HEK293 (cell line): ENCODE measurements around the gene ESRRA.

Experiments used
- HOXD13 ChIP-seq: sonication (generic); formaldehyde crosslinking; IDR thresholded peaks from 2 replicates; pipeline ENCODE4 v1.8.0; 2022; ENCODE audit warnings: missing genetic modification reagents, borderline replicate concordance
- REPIN1 ChIP-seq: fragments of 450-650 bp; formaldehyde crosslinking; IDR thresholded peaks from 2 replicates; pipeline ENCODE4 v1.5.1; 2017; ENCODE audit warnings: missing biosample characterization, missing genetic modification characterization, low read depth
- SP3 ChIP-seq: fragments of 450-650 bp; formaldehyde crosslinking; IDR thresholded peaks from 2 replicates; pipeline ENCODE4 v1.5.1; 2016; ENCODE audit warnings: missing biosample characterization, missing genetic modification characterization
- ZBTB21 ChIP-seq: fragments of 450-650 bp; formaldehyde crosslinking; IDR thresholded peaks from 2 replicates; pipeline ENCODE4 v1.5.1; 2017; ENCODE audit warnings: missing biosample characterization, missing genetic modification characterization
- ZNF2 ChIP-seq: fragments of 450-650 bp; formaldehyde crosslinking; IDR thresholded peaks from 2 replicates; pipeline ENCODE4 v1.5.1; 2016; ENCODE audit warnings: missing biosample characterization, missing genetic modification characterization
- ZNF274 ChIP-seq, 2 experiments: fragments of 200-500 bp in 1 of 2; fragments of 450-650 bp in 1 of 2; sonication (Bioruptor generic) in 1 of 2; formaldehyde crosslinking in 1 of 2; IDR thresholded peaks; 2 replicates each; pipeline versions ENCODE4 v1.5.1 to v1.6.1; 2014 to 2016; ENCODE audit warnings: borderline replicate concordance in 1 of 2, inconsistent platforms in 1 of 2, low read length in 1 of 2, missing biosample characterization in 1 of 2, missing genetic modification characterization in 1 of 2
- ZNF792 ChIP-seq: fragments of 450-650 bp; formaldehyde crosslinking; IDR thresholded peaks from 2 replicates; pipeline ENCODE4 v1.5.1; 2016; ENCODE audit warnings: missing biosample characterization, missing genetic modification characterization
- ZSCAN16 ChIP-seq: fragments of 450-650 bp; formaldehyde crosslinking; IDR thresholded peaks from 2 replicates; pipeline ENCODE4 v1.5.1; 2016; ENCODE audit warnings: missing biosample characterization, missing genetic modification characterization
- ZSCAN23 ChIP-seq: fragments of 450-650 bp; formaldehyde crosslinking; IDR thresholded peaks from 2 replicates; pipeline ENCODE4 v1.5.1; 2016; ENCODE audit warnings: missing biosample characterization, missing genetic modification characterization
- TF ChIP-seq, protein P1 (sequence below): fragments of 450-650 bp; formaldehyde crosslinking; conservative IDR thresholded peaks from 2 replicates; pipeline ENCODE4 v1.5.1; 2016; ENCODE audit warnings: low read depth, missing biosample characterization, missing genetic modification characterization
- TF ChIP-seq, protein P2 (sequence below): fragments of 450-650 bp; formaldehyde crosslinking; IDR thresholded peaks from 2 replicates; pipeline ENCODE4 v1.5.1; 2016; ENCODE audit warnings: missing biosample characterization, missing genetic modification characterization
- TF ChIP-seq, protein P3 (sequence below): fragments of 450-650 bp; formaldehyde crosslinking; IDR thresholded peaks from 2 replicates; pipeline ENCODE4 v1.5.1; 2016; ENCODE audit warnings: missing biosample characterization, missing genetic modification characterization
- TF ChIP-seq, protein P4 (sequence below): fragments of 450-650 bp; formaldehyde crosslinking; IDR thresholded peaks from 2 replicates; pipeline ENCODE4 v1.5.1; 2016; ENCODE audit warnings: missing biosample characterization, missing genetic modification characterization
- TF ChIP-seq, protein P5 (sequence below): fragments of 450-650 bp; formaldehyde crosslinking; IDR thresholded peaks from 2 replicates; pipeline ENCODE4 v1.5.1; 2017; ENCODE audit warnings: missing biosample characterization, mild to moderate bottlenecking, missing genetic modification characterization, moderate library complexity
- TF ChIP-seq, protein P6 (sequence below): fragments of 450-650 bp; formaldehyde crosslinking; IDR thresholded peaks from 2 replicates; pipeline ENCODE4 v1.5.1; 2016; ENCODE audit warnings: missing biosample characterization, missing genetic modification characterization
- TF ChIP-seq, protein P7 (sequence below): fragments of 450-650 bp; formaldehyde crosslinking; IDR thresholded peaks from 2 replicates; pipeline ENCODE4 v1.5.0; 2017; ENCODE audit warnings: missing biosample characterization, missing genetic modification characterization, borderline replicate concordance
- TF ChIP-seq, protein P8 (sequence below): fragments of 450-650 bp; formaldehyde crosslinking; IDR thresholded peaks from 2 replicates; pipeline ENCODE4 v1.5.1; 2016; ENCODE audit warnings: missing biosample characterization, missing genetic modification characterization

The ESRRA gene

DNA sequence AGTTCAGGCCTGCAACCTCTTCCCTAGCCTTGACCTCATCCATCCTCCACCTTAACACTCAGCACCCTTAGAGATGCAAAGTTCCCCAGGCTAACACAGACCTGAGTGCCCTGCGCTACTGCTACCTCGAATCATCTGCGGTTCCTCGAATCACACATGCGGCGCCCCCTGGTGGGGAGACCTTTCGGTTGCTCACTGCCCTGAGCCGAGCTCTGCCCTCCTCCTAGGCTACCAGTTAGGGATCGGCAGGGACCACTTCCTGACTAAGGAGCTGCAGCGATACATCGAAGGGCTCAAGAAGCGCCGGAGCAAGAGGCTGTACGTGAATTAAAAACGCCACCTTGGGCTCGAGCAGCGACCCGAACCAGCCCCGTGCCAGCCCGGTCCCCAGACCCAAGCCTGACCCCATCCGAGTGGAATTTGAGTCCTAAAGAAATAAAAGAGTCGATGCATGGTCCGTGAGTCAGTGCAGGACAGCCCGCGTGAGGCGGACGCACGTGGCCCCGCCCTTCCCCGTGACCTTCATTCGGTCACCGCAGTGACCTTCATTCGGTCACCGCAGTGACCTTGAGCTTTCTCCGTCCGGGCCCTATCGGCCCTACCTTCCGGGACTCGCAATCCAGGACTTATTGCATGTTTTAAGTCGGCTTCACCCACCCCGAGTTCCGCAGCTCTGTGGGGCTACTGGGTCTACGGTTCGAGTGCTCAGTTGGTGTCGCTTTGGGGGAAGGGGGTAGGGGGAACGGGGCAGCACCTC lies 830 bp upstream of the ESRRA start (continued):
- TF ChIP-seq, protein P1, sequence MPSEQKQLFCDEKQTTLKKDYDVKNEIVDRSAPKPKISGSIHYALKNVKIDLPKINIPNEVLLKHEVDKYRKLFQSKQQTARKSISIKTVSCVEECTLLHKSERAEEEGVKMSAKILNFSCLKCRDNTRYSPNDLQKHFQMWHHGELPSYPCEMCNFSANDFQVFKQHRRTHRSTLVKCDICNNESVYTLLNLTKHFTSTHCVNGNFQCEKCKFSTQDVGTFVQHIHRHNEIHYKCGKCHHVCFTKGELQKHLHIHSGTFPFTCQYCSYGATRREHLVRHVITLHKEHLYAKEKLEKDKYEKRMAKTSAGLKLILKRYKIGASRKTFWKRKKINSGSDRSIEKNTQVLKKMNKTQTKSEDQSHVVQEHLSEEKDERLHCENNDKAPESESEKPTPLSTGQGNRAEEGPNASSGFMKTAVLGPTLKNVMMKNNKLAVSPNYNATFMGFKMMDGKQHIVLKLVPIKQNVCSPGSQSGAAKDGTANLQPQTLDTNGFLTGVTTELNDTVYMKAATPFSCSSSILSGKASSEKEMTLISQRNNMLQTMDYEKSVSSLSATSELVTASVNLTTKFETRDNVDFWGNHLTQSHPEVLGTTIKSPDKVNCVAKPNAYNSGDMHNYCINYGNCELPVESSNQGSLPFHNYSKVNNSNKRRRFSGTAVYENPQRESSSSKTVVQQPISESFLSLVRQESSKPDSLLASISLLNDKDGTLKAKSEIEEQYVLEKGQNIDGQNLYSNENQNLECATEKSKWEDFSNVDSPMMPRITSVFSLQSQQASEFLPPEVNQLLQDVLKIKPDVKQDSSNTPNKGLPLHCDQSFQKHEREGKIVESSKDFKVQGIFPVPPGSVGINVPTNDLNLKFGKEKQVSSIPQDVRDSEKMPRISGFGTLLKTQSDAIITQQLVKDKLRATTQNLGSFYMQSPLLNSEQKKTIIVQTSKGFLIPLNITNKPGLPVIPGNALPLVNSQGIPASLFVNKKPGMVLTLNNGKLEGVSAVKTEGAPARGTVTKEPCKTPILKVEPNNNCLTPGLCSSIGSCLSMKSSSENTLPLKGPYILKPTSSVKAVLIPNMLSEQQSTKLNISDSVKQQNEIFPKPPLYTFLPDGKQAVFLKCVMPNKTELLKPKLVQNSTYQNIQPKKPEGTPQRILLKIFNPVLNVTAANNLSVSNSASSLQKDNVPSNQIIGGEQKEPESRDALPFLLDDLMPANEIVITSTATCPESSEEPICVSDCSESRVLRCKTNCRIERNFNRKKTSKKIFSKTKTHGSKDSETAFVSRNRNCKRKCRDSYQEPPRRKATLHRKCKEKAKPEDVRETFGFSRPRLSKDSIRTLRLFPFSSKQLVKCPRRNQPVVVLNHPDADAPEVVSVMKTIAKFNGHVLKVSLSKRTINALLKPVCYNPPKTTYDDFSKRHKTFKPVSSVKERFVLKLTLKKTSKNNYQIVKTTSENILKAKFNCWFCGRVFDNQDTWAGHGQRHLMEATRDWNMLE (tag by site-specific recombination): no peak
- TF ChIP-seq, protein P2, sequence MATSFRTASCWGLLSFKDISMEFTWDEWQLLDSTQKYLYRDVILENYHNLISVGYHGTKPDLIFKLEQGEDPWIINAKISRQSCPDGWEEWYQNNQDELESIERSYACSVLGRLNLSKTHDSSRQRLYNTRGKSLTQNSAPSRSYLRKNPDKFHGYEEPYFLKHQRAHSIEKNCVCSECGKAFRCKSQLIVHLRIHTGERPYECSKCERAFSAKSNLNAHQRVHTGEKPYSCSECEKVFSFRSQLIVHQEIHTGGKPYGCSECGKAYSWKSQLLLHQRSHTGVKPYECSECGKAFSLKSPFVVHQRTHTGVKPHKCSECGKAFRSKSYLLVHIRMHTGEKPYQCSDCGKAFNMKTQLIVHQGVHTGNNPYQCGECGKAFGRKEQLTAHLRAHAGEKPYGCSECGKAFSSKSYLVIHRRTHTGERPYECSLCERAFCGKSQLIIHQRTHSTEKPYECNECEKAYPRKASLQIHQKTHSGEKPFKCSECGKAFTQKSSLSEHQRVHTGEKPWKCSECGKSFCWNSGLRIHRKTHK (tag by site-specific recombination): no peak
- TF ChIP-seq, protein P3, sequence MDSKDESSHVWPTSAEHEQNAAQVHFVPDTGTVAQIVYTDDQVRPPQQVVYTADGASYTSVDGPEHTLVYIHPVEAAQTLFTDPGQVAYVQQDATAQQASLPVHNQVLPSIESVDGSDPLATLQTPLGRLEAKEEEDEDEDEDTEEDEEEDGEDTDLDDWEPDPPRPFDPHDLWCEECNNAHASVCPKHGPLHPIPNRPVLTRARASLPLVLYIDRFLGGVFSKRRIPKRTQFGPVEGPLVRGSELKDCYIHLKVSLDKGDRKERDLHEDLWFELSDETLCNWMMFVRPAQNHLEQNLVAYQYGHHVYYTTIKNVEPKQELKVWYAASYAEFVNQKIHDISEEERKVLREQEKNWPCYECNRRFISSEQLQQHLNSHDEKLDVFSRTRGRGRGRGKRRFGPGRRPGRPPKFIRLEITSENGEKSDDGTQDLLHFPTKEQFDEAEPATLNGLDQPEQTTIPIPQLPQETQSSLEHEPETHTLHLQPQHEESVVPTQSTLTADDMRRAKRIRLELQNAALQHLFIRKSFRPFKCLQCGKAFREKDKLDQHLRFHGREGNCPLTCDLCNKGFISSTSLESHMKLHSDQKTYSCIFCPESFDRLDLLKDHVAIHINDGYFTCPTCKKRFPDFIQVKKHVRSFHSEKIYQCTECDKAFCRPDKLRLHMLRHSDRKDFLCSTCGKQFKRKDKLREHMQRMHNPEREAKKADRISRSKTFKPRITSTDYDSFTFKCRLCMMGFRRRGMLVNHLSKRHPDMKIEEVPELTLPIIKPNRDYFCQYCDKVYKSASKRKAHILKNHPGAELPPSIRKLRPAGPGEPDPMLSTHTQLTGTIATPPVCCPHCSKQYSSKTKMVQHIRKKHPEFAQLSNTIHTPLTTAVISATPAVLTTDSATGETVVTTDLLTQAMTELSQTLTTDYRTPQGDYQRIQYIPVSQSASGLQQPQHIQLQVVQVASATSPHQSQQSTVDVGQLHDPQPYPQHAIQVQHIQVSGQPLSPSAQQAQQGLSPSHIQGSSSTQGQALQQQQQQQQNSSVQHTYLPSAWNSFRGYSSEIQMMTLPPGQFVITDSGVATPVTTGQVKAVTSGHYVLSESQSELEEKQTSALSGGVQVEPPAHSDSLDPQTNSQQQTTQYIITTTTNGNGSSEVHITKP (tag by site-specific recombination): peak; percentile 35; the same call in 1 of the 2 replicates
- no peak for TF ChIP-seq ZNF792 (tag by site-specific recombination)
- no peak for TF ChIP-seq ZBTB21 (tag by site-specific recombination)
- TF ChIP-seq, protein P4, sequence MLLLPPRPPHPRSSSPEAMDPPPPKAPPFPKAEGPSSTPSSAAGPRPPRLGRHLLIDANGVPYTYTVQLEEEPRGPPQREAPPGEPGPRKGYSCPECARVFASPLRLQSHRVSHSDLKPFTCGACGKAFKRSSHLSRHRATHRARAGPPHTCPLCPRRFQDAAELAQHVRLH (tag by site-specific recombination): 0 out of 2 replicates have a peak, but pooled peaks have one; percentile 33
- no peak for TF ChIP-seq ZNF274 (IDR thresholded peaks at IDR 0.05; ENCODE audit: low read length)
- no peak for TF ChIP-seq ZNF274 (tag by site-specific recombination; IDR thresholded peaks at IDR 0.05; ENCODE audit: borderline replicate concordance)
- TF ChIP-seq, protein P5, sequence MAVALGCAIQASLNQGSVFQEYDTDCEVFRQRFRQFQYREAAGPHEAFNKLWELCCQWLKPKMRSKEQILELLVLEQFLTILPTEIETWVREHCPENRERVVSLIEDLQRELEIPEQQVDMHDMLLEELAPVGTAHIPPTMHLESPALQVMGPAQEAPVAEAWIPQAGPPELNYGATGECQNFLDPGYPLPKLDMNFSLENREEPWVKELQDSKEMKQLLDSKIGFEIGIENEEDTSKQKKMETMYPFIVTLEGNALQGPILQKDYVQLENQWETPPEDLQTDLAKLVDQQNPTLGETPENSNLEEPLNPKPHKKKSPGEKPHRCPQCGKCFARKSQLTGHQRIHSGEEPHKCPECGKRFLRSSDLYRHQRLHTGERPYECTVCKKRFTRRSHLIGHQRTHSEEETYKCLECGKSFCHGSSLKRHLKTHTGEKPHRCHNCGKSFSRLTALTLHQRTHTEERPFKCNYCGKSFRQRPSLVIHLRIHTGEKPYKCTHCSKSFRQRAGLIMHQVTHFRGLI: no peak
- peak; percentile 45; the same call in 1 of the 2 replicates for TF ChIP-seq SP3
- TF ChIP-seq, protein P6, sequence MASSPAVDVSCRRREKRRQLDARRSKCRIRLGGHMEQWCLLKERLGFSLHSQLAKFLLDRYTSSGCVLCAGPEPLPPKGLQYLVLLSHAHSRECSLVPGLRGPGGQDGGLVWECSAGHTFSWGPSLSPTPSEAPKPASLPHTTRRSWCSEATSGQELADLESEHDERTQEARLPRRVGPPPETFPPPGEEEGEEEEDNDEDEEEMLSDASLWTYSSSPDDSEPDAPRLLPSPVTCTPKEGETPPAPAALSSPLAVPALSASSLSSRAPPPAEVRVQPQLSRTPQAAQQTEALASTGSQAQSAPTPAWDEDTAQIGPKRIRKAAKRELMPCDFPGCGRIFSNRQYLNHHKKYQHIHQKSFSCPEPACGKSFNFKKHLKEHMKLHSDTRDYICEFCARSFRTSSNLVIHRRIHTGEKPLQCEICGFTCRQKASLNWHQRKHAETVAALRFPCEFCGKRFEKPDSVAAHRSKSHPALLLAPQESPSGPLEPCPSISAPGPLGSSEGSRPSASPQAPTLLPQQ (tag by site-specific recombination): no peak
- TF ChIP-seq, protein P7, sequence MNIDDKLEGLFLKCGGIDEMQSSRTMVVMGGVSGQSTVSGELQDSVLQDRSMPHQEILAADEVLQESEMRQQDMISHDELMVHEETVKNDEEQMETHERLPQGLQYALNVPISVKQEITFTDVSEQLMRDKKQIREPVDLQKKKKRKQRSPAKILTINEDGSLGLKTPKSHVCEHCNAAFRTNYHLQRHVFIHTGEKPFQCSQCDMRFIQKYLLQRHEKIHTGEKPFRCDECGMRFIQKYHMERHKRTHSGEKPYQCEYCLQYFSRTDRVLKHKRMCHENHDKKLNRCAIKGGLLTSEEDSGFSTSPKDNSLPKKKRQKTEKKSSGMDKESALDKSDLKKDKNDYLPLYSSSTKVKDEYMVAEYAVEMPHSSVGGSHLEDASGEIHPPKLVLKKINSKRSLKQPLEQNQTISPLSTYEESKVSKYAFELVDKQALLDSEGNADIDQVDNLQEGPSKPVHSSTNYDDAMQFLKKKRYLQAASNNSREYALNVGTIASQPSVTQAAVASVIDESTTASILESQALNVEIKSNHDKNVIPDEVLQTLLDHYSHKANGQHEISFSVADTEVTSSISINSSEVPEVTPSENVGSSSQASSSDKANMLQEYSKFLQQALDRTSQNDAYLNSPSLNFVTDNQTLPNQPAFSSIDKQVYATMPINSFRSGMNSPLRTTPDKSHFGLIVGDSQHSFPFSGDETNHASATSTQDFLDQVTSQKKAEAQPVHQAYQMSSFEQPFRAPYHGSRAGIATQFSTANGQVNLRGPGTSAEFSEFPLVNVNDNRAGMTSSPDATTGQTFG (tag by site-specific recombination): no peak
- no peak for TF ChIP-seq ZSCAN16 (tag by site-specific recombination)
- TF ChIP-seq ZSCAN23: no peak
- no peak for TF ChIP-seq REPIN1 (tag by site-specific recombination)
- TF ChIP-seq HOXD13 (CRISPR knock-in tag): no peak
- TF ChIP-seq ZNF2: peak; percentile 69
- TF ChIP-seq, protein P8, sequence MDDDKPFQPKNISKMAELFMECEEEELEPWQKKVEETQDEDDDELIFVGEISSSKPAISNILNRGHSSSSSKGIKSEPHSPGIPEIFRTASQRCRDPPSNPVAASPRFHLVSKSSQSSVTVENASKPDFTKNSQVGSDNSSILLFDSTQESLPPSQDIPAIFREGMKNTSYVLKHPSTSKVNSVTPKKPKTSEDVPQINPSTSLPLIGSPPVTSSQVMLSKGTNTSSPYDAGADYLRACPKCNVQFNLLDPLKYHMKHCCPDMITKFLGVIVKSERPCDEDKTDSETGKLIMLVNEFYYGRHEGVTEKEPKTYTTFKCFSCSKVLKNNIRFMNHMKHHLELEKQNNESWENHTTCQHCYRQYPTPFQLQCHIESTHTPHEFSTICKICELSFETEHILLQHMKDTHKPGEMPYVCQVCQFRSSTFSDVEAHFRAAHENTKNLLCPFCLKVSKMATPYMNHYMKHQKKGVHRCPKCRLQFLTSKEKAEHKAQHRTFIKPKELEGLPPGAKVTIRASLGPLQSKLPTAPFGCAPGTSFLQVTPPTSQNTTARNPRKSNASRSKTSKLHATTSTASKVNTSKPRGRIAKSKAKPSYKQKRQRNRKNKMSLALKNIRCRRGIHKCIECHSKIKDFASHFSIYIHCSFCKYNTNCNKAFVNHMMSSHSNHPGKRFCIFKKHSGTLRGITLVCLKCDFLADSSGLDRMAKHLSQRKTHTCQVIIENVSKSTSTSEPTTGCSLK (tag by site-specific recombination): no peak
